ENCODE results near the gene SPPL2C.

Gene SPPL2C

DNA sequence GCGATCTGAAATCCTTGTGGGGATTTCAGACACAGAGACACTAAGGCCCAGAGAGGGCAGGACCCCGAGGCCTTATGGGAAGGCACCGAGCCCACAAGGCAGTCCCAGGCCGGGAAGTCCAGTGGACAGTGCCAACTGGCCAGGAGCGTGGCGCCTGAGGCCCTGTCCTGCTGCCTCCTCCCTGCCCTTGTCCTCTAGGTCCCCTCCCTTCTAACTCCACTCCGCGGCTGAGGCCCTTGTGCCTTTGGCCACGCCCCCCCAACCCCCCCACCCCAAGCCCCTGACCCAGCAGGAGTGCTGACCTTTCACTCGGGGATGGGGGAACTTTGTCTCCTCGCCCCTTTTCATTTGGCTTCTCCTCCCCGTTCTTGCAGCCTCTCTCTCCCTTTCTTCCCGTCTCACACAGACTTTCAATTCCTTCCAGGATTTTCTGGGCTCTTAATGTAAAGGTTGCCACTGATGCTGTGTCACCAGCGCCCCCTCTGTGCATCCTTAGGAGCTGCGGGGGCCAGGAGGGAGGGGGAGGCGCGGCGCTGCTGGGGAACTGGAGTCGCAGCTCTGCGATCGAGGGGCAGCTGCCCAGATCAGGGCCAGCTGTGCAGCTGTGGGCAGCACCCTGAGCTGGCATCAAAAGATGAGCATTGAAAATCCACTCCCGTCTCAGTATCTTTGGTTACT, 31.5 kb upstream of the SPPL2C start:
- Histone ChIP-seq H3K4me2 (ENCODE audit: low read depth, low read length, poor library complexity, severe bottlenecking) (no peak overlapping the region), H3K36me3 (ENCODE audit: low read length) (no peaks in the 10 kb centered on the region), H3K79me2 (ENCODE audit: insufficient read depth, low read length) (no peaks in the 10 kb centered on the region), H3K27me3 (ENCODE audit: low read length) (no peaks in the 10 kb centered on the region), H4K20me1 (ENCODE audit: low read depth, low read length) (no peaks in the 10 kb centered on the region), H3K9me2 (replicated peaks; ENCODE audit: insufficient read depth, low read length) (no peaks in the 10 kb centered on the region), H3K9ac (ENCODE audit: low read length) (no peak overlapping the region), H3K9me3 (ENCODE audit: insufficient read depth, low read length) (no peaks in the 10 kb centered on the region), H3K27ac (ENCODE audit: low read depth, low read length) (no peak overlapping the region), H2AFZ (ENCODE audit: low read depth, low read length, severe bottlenecking) (no peak overlapping the region), H3K4me3 (ENCODE audit: insufficient read depth, low read length, poor library complexity, severe bottlenecking) (no peak overlapping the region), H3F3A (ENCODE audit: insufficient read depth) (no peaks in the 10 kb centered on the region)
- TF ChIP-seq CTCF (IDR thresholded peaks at IDR 0.05; ENCODE audit: insufficient read depth, low read length, poor library complexity, severe bottlenecking) (no peak), EZH2phosphoT487 (conservative IDR thresholded peaks at IDR 0.05; ENCODE audit: low read length) (no peak)

DNA sequence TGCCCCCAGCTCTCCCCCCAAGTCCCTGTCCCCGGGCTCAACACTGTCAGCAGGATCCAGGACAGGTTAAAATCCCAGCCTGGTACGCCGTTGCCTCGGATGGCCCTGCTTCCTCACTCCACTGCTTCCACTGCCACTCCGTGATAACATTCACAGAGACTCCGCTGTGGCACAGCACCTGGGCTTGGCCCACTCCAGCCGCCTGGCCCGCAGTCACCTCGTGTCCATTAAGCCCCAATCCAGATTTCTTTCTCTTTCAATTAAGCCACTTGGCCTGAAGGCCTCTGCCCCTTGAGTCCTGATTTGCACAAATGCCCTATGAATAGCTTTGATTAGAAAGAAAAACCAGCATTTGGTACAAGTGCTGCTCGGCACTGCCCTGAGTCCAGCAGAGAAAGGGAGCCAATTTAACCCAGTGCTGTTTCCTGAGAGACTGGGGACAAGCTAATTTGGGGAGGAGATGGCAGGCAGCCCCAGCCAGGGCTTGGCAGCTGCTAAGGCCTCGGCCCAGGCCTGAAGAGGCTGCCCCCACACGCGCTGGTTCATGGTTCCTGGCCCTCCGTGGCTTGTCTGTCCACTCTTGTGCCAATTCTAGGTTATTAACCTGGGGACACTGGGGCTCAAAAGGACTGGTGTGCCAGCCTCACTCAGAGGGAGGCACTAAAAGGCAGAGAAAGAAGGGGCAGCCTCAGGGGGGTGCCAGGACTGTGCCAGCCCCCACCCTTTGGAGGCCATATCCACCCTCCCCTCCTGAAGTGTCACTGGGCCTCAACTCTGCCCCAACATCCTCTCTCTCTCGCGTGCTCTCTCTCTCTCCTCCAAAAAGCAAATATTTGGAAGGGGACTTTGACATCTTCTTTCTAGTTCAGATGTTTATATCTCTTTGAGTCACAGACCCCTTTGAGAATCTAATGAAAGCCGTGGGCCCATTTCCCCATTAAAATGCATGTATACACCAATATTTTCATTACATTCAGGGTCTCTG, 29.8 kb upstream of the SPPL2C start:
- Histone ChIP-seq H4K20me1 (ENCODE audit: low read depth, low read length) (no peaks in the 10 kb centered on the region), H3K79me2 (ENCODE audit: insufficient read depth, low read length) (no peaks in the 10 kb centered on the region), H3F3A (ENCODE audit: insufficient read depth) (no peaks in the 10 kb centered on the region), H3K36me3 (ENCODE audit: low read length) (no peaks in the 10 kb centered on the region), H3K9ac (ENCODE audit: low read length) (no peak overlapping the region), H2AFZ (ENCODE audit: low read depth, low read length, severe bottlenecking) (no peak overlapping the region), H3K4me3 (ENCODE audit: insufficient read depth, low read length, poor library complexity, severe bottlenecking) (no peak overlapping the region), H3K9me2 (replicated peaks; ENCODE audit: insufficient read depth, low read length) (no peaks in the 10 kb centered on the region), H3K27me3 (ENCODE audit: low read length) (no peaks in the 10 kb centered on the region), H3K27ac (ENCODE audit: low read depth, low read length) (no peak overlapping the region), H3K4me2 (ENCODE audit: low read depth, low read length, poor library complexity, severe bottlenecking) (no peak overlapping the region), H3K9me3 (ENCODE audit: insufficient read depth, low read length) (no peaks in the 10 kb centered on the region)
- no peak for TF ChIP-seq CTCF (IDR thresholded peaks at IDR 0.05; ENCODE audit: insufficient read depth, low read length, poor library complexity, severe bottlenecking)
- TF ChIP-seq EZH2phosphoT487 (conservative IDR thresholded peaks at IDR 0.05; ENCODE audit: low read length), result no peak

DNA sequence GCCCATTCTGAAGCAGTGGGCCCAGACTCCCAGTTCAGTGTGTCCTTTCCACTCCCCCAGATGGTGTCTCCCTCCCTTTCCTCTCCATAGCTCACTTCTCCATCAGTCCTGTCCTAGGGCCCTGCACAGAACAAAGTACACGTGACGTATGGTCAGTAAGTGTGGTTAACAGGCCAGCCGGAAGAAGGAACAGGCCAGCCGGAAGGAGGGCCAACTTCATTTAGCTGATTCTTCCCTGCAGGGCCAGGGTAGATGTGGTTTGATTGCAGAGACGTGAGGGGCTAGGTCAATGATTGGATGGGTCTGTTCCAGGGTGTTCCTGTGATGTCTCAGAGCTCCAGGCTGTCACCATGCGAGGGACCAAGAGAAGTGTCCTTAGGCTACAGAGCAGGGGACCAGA, 28.9 kb upstream of the SPPL2C start:
- H3K9ac ChIP-seq (ENCODE audit: low read length), result no peak overlapping the region
- H3K4me3 ChIP-seq (ENCODE audit: insufficient read depth, low read length, poor library complexity, severe bottlenecking), result no peak overlapping the region
- no peak overlapping the region for H3K4me2 ChIP-seq (ENCODE audit: low read depth, low read length, poor library complexity, severe bottlenecking)
- H4K20me1 ChIP-seq (ENCODE audit: low read depth, low read length), result no peaks in the 10 kb centered on the region
- no peaks in the 10 kb centered on the region for H3K9me3 ChIP-seq (ENCODE audit: insufficient read depth, low read length)
- H3F3A ChIP-seq (ENCODE audit: insufficient read depth), result no peaks in the 10 kb centered on the region
- H3K79me2 ChIP-seq (ENCODE audit: insufficient read depth, low read length), result no peaks in the 10 kb centered on the region
- TF ChIP-seq CTCF (IDR thresholded peaks at IDR 0.05; ENCODE audit: insufficient read depth, low read length, poor library complexity, severe bottlenecking) (no peak), EZH2phosphoT487 (conservative IDR thresholded peaks at IDR 0.05; ENCODE audit: low read length) (no peak)
- H3K27me3 ChIP-seq (ENCODE audit: low read length), result no peaks in the 10 kb centered on the region
- no peaks in the 10 kb centered on the region for H3K9me2 ChIP-seq (replicated peaks; ENCODE audit: insufficient read depth, low read length)
- H3K36me3 ChIP-seq (ENCODE audit: low read length), result no peaks in the 10 kb centered on the region
- H3K27ac ChIP-seq (ENCODE audit: low read depth, low read length), result no peak overlapping the region
- no peak overlapping the region for H2AFZ ChIP-seq (ENCODE audit: low read depth, low read length, severe bottlenecking)
